Transverse colon (tissue), 4 donors: ENCODE results near the gene CYP19A1. TPM values are rescaled to one million over a fixed set of nuclear protein-coding genes. Genes with fewer than 3 reads are reported as not detected.
"Not testable (repeated sequence)": the region's sequence is repeated elsewhere in the genome, so short reads cannot be mapped to it uniquely, and the experiment has no call there.

Experiments
- DNase-seq: peaks from one replicate; pipeline ENCODE4 v3.0.0-alpha.2; 2019
- H3K27ac ChIP-seq, 4 donors: fragments of 200-600 bp; sonication (generic); 2 replicates each; pipeline ENCODE4 v1.5.1; 2016 to 2018; ENCODE audit warnings: inconsistent platforms in 4 of 4
- H3K27me3 ChIP-seq: fragments of 200-600 bp; sonication (generic); 2 replicates; pipeline ENCODE4 v1.5.1; 2017; ENCODE audit warnings: inconsistent platforms
- H3K36me3 ChIP-seq, 4 donors: fragments of 200-600 bp; sonication (generic); 2 replicates each; pipeline ENCODE4 v1.5.1; 2017 to 2019; ENCODE audit warnings: inconsistent platforms in 4 of 4
- H3K4me1 ChIP-seq, 4 donors: fragments of 200-600 bp; sonication (generic); 2 replicates each; pipeline ENCODE4 v1.5.1; 2017 to 2020; ENCODE audit warnings: inconsistent platforms in 4 of 4
- H3K4me3 ChIP-seq, 4 donors: fragments of 200-600 bp; sonication (generic); 1 replicate in 1 of 4; 2 replicates in 3 of 4; pipeline versions ENCODE4 v1.5.1 to v1.6.1; 2017 to 2019; ENCODE audit warnings: inconsistent platforms in 4 of 4
- H3K9me3 ChIP-seq, 2 donors: fragments of 200-600 bp; sonication (generic); 2 replicates each; pipeline ENCODE4 v1.5.1; 2017 to 2019; ENCODE audit warnings: inconsistent platforms in 2 of 2
- CTCF ChIP-seq, 5 experiments: fragments of 200-600 bp in 3 of 5; fragments of 450-650 bp in 2 of 5; sonication (generic) in 3 of 5; IDR thresholded peaks; 1 replicate in 2 of 5; 2 replicates in 3 of 5; pipeline ENCODE4 v1.5.1; 2016 to 2017; ENCODE audit warnings: antibody characterized with exemption in 5 of 5, inconsistent platforms in 3 of 5, mild to moderate bottlenecking in 2 of 5, moderate library complexity in 1 of 5
- EP300 ChIP-seq: sonication (generic); formaldehyde crosslinking; IDR thresholded peaks from one replicate; pipeline ENCODE4 v1.6.1; 2017; ENCODE audit warnings: antibody characterized with exemption, low read depth
- POLR2A ChIP-seq: fragments of 450-650 bp; IDR thresholded peaks from one replicate; pipeline ENCODE4 v1.6.1; 2016; ENCODE audit warnings: antibody characterized with exemption, mild to moderate bottlenecking, moderate library complexity
- POLR2AphosphoS5 ChIP-seq, 3 donors: sonication (generic); formaldehyde crosslinking; IDR thresholded peaks; one replicate each; pipeline ENCODE4 v1.6.1; 2016; ENCODE audit warnings: antibody characterized with exemption in 3 of 3
- whole genome bisulfite sequencing, 2 donors: methylation state at CpG; one replicate each; pipeline ENCODE4 v1.1.5; 2018; ENCODE audit warnings: low coverage in 1 of 2; 5-methylcytosine and 5-hydroxymethylcytosine counted together
- in situ Hi-C, 4 donors: fragments of 200-750 bp; cut with MboI; loops; one replicate each; pipeline versions ENCODE4 v1.15.0 to v1.15.1; 2017; ENCODE audit warnings: low sequenced_read_pairs in 3 of 4, low pct_ligation_motif_present in 1 of 4, low pct_unique_long_range_greater_than_20kb in 1 of 4
- intact Hi-C: fragments of 100-400 bp; cut with DNase I; formaldehyde crosslinking; loops from one replicate; pipeline ENCODE4 v1.15.1; 2023; ENCODE audit warnings: low total_unique reads
- total RNA-seq, 4 donors: library from RNA; depleted of rRNA; stranded (reverse); fragments of >200 nt; gene quantifications; one replicate each; pipeline ENCODE4 v1.1.0, GENCODE V29; 2016

The CYP19A1 gene
- total RNA-seq, 4 donors from 2014 or later, result not detected

GRCh38 chr15:51190424-51191068 lies 147.8 kb downstream of the CYP19A1 start:
- in situ Hi-C loops (no loop called here), intact Hi-C loops (no loop called here)
- no peak for DNase-seq
- no peaks in the 10 kb centered on the region for H3K9me3 ChIP-seq
- TF ChIP-seq POLR2AphosphoS5 (IDR thresholded peaks at IDR 0.05), result no peak
- no peak for TF ChIP-seq POLR2A
- no peak for TF ChIP-seq CTCF (IDR thresholded peaks at IDR 0.05)
- TF ChIP-seq EP300, result no peak
- H3K36me3 ChIP-seq, result no peaks in the 10 kb centered on the region
- no peak overlapping the region for H3K4me3 ChIP-seq
- no peaks in the 10 kb centered on the region for H3K4me1 ChIP-seq
- 81 to 86% methylated on average over 3 to 8 of the region's 8 CpGs for WGBS, 2 donors
- H3K27me3 ChIP-seq, result peaks cover 14% of the 10 kb centered on the region
- H3K27ac ChIP-seq, result no peak overlapping the region

- Histone ChIP-seq H3K4me1 (peaks cover 0 to 3% (median 0%) of the 10 kb centered on the region in 4 donors), H3K9me3 (no peaks in the 10 kb centered on the region), H3K27me3 (peaks cover 14% of the 10 kb centered on the region), H3K4me3 (no peak overlapping the region), H3K27ac (no peak overlapping the region), H3K36me3 (no peaks in the 10 kb centered on the region)
- DNase-seq, result no peak
- intact Hi-C loops (no loop called here), in situ Hi-C loops (no loop called here)
- WGBS, 2 donors, result 60 to 75% methylated on average over 2 to 6 of the region's 6 CpGs
- TF ChIP-seq EP300 (no peak), POLR2AphosphoS5 (IDR thresholded peaks at IDR 0.05) (no peak), POLR2A (no peak), CTCF (IDR thresholded peaks at IDR 0.05) (no peak)
Measured at GRCh38 chr15:51189669-51190385, 148.6 kb downstream of the CYP19A1 start.

GRCh38 chr15:51188791-51189190 lies 149.6 kb downstream of the CYP19A1 start:
- DNase-seq, H3K27ac ChIP-seq, H3K27me3 ChIP-seq, H3K36me3 ChIP-seq, intact Hi-C loops, H3K9me3 ChIP-seq, H3K4me3 ChIP-seq, in situ Hi-C loops: not testable (repeated sequence)
- peaks cover 0 to 12% (median 4%) of the 10 kb centered on the region in 4 donors for H3K4me1 ChIP-seq
- whole genome bisulfite sequencing, 2 donors, result 80% methylated on average over 6 of the region's 6 CpGs; no CpG with 5 or more reads in 1 of the 2 donors

- DNase-seq, result no peak
- intact Hi-C loops, result no loop called here
- no peak overlapping the region for H3K4me3 ChIP-seq
- no peaks in the 10 kb centered on the region for H3K9me3 ChIP-seq
- H3K27ac ChIP-seq, result no peak overlapping the region
- H3K4me1 ChIP-seq, result peaks cover 0 to 25% (median 8%) of the 10 kb centered on the region in 4 donors
- no peaks in the 10 kb centered on the region for H3K27me3 ChIP-seq
- WGBS, 2 donors, result 84% methylated on average over 4 of the region's 4 CpGs; no CpG with 5 or more reads in 1 of the 2 donors
- no peak for TF ChIP-seq EP300
- TF ChIP-seq POLR2A, result no peak
- no peak for TF ChIP-seq CTCF (IDR thresholded peaks at IDR 0.05)
- no peak for TF ChIP-seq POLR2AphosphoS5 (IDR thresholded peaks at IDR 0.05)
- H3K36me3 ChIP-seq, result no peaks in the 10 kb centered on the region
- in situ Hi-C loops, result no loop called here
Measured at GRCh38 chr15:51186891-51187290, 151.5 kb downstream of the CYP19A1 start.
